Measurements from ENCODE around the gene S1PR4.

DNA sequence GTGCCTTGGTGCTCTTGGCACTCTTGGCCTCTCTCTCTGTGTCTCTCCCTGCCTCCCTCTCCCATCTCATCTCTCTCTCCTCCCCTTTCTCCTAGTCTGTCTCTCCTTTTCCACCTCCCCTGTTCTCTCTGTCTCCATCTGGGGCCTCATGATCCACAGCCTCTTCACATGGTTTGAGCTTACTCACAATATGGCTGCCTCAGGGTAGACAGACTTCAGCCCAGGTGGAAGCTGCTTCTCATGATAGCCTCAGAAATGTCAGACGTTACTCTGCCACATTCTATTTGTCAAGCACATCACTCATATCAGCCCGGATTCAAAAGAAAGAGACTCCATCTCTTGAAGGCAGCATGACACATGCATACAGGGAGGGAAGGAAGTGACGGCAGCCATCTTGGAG, 18.4 kb upstream of the S1PR4 start:
- TF ChIP-seq, protein P1, sequence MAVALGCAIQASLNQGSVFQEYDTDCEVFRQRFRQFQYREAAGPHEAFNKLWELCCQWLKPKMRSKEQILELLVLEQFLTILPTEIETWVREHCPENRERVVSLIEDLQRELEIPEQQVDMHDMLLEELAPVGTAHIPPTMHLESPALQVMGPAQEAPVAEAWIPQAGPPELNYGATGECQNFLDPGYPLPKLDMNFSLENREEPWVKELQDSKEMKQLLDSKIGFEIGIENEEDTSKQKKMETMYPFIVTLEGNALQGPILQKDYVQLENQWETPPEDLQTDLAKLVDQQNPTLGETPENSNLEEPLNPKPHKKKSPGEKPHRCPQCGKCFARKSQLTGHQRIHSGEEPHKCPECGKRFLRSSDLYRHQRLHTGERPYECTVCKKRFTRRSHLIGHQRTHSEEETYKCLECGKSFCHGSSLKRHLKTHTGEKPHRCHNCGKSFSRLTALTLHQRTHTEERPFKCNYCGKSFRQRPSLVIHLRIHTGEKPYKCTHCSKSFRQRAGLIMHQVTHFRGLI (CRISPR knock-in tag; IDR thresholded peaks at IDR 0.05): no peak
- TF ChIP-seq, protein P2, sequence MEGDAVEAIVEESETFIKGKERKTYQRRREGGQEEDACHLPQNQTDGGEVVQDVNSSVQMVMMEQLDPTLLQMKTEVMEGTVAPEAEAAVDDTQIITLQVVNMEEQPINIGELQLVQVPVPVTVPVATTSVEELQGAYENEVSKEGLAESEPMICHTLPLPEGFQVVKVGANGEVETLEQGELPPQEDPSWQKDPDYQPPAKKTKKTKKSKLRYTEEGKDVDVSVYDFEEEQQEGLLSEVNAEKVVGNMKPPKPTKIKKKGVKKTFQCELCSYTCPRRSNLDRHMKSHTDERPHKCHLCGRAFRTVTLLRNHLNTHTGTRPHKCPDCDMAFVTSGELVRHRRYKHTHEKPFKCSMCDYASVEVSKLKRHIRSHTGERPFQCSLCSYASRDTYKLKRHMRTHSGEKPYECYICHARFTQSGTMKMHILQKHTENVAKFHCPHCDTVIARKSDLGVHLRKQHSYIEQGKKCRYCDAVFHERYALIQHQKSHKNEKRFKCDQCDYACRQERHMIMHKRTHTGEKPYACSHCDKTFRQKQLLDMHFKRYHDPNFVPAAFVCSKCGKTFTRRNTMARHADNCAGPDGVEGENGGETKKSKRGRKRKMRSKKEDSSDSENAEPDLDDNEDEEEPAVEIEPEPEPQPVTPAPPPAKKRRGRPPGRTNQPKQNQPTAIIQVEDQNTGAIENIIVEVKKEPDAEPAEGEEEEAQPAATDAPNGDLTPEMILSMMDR (IDR thresholded peaks at IDR 0.05 in 2 of 3, conservative IDR thresholded peaks at IDR 0.05 in 1 of 3; ENCODE audit: insufficient read depth in 2 of 3, low read depth in 1 of 3, low read length in 3 of 3): no peak
- TF ChIP-seq, protein P3, sequence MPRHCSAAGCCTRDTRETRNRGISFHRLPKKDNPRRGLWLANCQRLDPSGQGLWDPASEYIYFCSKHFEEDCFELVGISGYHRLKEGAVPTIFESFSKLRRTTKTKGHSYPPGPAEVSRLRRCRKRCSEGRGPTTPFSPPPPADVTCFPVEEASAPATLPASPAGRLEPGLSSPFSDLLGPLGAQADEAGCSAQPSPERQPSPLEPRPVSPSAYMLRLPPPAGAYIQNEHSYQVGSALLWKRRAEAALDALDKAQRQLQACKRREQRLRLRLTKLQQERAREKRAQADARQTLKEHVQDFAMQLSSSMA (CRISPR knock-in tag; IDR thresholded peaks at IDR 0.05): no peak
- TF ChIP-seq NR2C1 (IDR thresholded peaks at IDR 0.05): no peak
- TF ChIP-seq NR2C1 (tag; IDR thresholded peaks at IDR 0.05): no peak
- no peak for TF ChIP-seq ESRRB (CRISPR knock-in tag; IDR thresholded peaks at IDR 0.05; ENCODE audit: borderline replicate concordance)
- TF ChIP-seq FUS (optimal IDR thresholded peaks at IDR 0.05; ENCODE audit: low read depth, low read length): no peak
- no peak for TF ChIP-seq NR1H2 (CRISPR knock-in tag; IDR thresholded peaks at IDR 0.05)
- TF ChIP-seq STAT5B (CRISPR knock-in tag; IDR thresholded peaks at IDR 0.05): no peak
- no peak for TF ChIP-seq MTA2 (IDR thresholded peaks at IDR 0.05; ENCODE audit: low read depth)
- no peak for TF ChIP-seq ZFX (CRISPR knock-in tag; IDR thresholded peaks at IDR 0.05)
- no peak for TF ChIP-seq ZNF586 (CRISPR knock-in tag; conservative IDR thresholded peaks at IDR 0.05)
- TF ChIP-seq ZNF347 (CRISPR knock-in tag; IDR thresholded peaks at IDR 0.05; ENCODE audit: low read depth): no peak

Measured in K562 (cell line).